ENCODE data around the gene CPNE5. TPM values are rescaled to one million over a fixed set of nuclear protein-coding genes. Genes with fewer than 3 reads are reported as not detected.
A peak's percentile ranks its signal among the peaks of the same experiment; 100 is the strongest.

Gene CPNE5
- total RNA-seq, 1 donor = 0.18 TPM

DNA sequence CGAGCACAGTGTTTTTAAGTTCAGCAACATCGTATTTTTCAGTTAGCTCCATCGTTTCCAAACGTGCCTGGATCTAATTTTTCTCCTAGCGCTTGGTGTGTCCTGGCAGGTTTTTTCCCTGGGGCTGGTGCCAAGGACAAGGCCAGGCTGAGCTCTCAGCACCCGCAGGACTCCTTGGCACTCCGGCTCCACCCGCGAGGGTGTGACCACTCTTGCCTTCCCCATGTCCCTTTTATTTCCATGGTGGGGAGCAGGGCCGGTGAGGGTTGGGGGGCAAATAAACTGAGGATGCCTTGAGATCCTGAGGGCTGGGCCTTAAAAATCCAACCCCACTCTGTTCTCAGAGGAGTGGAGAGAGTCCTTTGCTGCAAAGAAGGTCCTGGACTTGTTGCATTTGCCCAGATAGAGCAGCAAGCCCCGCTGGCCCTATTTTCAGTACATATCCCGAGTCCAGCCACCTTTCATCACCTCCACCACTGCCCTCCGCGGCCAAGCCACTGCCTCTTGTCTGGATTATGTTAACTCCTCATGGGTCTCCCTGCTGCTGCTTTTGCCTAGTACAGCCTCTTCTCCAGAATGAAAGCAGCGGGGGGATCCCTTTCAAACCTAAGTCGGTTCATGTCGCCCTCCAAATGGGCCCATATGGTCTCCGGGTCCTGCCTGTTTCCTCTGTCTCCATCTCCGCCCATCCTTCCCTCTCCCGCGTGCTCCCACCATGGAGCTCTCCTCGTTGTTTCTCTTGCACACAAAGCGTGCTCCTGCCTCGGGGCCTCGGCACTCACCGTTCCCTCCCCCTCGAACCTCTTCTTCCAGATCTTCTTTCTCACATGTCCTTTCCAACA is 146.2 kb downstream of the CPNE5 start:
- TF ChIP-seq, protein P1, sequence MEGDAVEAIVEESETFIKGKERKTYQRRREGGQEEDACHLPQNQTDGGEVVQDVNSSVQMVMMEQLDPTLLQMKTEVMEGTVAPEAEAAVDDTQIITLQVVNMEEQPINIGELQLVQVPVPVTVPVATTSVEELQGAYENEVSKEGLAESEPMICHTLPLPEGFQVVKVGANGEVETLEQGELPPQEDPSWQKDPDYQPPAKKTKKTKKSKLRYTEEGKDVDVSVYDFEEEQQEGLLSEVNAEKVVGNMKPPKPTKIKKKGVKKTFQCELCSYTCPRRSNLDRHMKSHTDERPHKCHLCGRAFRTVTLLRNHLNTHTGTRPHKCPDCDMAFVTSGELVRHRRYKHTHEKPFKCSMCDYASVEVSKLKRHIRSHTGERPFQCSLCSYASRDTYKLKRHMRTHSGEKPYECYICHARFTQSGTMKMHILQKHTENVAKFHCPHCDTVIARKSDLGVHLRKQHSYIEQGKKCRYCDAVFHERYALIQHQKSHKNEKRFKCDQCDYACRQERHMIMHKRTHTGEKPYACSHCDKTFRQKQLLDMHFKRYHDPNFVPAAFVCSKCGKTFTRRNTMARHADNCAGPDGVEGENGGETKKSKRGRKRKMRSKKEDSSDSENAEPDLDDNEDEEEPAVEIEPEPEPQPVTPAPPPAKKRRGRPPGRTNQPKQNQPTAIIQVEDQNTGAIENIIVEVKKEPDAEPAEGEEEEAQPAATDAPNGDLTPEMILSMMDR (IDR thresholded peaks at IDR 0.05; ENCODE audit: insufficient read depth, low read length) = no peak
- peak; percentile 24 for DNase-seq (ENCODE audit: low read depth)

DNA sequence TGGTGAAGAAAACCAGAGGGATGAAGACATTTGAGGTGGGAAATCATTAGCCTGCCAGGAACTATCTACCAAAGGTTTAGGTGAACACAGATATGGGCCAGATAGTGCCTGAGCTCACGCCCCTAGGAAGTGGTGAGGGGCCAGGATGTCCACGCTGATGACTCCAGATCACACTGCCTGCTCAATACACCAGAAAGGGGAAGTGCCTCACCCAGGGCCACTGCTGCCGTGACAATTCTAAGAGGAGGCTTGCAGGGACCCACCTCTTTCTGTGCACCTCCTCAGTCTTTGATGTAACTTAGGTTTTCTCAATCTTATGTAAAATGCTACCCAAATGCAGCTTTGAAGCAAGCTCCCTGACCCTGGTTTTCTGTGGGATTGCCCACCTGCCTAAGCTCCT is 147.0 kb downstream of the CPNE5 start:
- no peak for DNase-seq (ENCODE audit: low read depth)
- no peak overlapping the region for H3K4me3 ChIP-seq (ENCODE audit: low read depth, low read length)
- TF ChIP-seq, protein P1 (IDR thresholded peaks at IDR 0.05; ENCODE audit: insufficient read depth, low read length) = no peak

More for the DNA sequence above, 146.2 kb downstream of the CPNE5 start:
- no peak overlapping the region for H3K4me3 ChIP-seq (ENCODE audit: low read depth, low read length)

DNA sequence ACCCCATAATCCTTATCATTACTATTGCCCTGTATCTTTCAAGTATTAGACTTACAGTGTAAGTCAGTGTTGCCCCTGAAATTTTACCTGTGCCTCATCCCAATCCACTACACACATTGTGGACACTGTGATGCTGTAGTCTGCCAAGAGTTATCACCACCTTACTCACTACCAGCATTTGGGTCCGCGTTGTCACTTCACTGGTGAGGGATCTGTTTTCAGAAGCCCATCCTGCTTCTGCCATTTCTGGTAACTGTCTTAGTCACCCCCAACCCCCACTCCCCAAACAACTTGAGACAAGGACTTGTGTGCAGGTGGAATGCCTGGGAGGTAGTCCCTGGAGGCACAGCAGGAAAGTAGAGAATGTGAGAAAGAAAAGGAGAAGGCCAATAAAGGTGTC is 147.6 kb downstream of the CPNE5 start:
- TF ChIP-seq, protein P1 (IDR thresholded peaks at IDR 0.05; ENCODE audit: insufficient read depth, low read length) = no peak
- no peak for DNase-seq (ENCODE audit: low read depth)
- H3K4me3 ChIP-seq (ENCODE audit: low read depth, low read length) = no peak overlapping the region

DNA sequence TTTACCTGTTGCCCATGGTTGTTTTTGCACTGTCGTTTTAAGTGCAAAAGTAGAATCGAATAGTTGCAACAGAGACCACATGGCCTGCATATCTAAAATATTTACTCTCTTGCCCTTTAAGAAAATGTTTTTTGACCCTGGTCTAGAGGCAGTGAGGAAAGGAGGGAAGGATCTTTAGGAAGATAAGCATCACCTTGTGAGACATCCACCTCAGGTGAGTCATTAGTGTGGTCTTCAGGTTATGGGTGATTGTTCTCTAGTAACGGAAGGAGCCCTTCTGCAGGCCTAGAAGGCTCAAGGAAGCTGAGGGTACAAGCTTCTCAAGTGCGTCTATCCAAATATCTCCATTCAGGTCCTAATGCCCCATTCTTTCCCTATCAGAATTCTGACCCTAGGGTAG is 148.2 kb downstream of the CPNE5 start:
- TF ChIP-seq, protein P1 (IDR thresholded peaks at IDR 0.05; ENCODE audit: insufficient read depth, low read length) = no peak
- no peak for DNase-seq (ENCODE audit: low read depth)
- no peak overlapping the region for H3K4me3 ChIP-seq (ENCODE audit: low read depth, low read length)

Other genes starting within 250 kb of the CPNE5 start
- 181 and 411 TPM in 2 replicates for gene SRSF3, start 245.1 kb downstream of the CPNE5 start, total RNA-seq (ENCODE audit: low replicate concordance)
- gene CDKN1A, start 160.7 kb downstream of the CPNE5 start, total RNA-seq (ENCODE audit: low replicate concordance) = 246 and 749 TPM in 2 replicates
- not detected in 2 replicates for gene RAB44, start 141.6 kb downstream of the CPNE5 start, total RNA-seq (ENCODE audit: low replicate concordance)
- gene PPIL1, start 35.4 kb upstream of the CPNE5 start, total RNA-seq (ENCODE audit: low replicate concordance) = 11.4 and 36.9 TPM in 2 replicates
- 23.8 and 58.2 TPM in 2 replicates for gene C6orf89, start 46.5 kb upstream of the CPNE5 start, total RNA-seq (ENCODE audit: low replicate concordance)
- 1.5 and 6.3 TPM in 2 replicates for gene PI16, start 115.3 kb upstream of the CPNE5 start, total RNA-seq (ENCODE audit: low replicate concordance)
- 160 and 201 TPM in 2 replicates for gene MTCH1, start 146.8 kb upstream of the CPNE5 start, total RNA-seq (ENCODE audit: low replicate concordance)
- not detected in 2 replicates for gene FGD2, start 166.2 kb upstream of the CPNE5 start, total RNA-seq (ENCODE audit: low replicate concordance)

Data from fibroblast of the aortic adventitia (primary cell).